ENCODE results near the gene PTPRN2.

Gene PTPRN2

DNA sequence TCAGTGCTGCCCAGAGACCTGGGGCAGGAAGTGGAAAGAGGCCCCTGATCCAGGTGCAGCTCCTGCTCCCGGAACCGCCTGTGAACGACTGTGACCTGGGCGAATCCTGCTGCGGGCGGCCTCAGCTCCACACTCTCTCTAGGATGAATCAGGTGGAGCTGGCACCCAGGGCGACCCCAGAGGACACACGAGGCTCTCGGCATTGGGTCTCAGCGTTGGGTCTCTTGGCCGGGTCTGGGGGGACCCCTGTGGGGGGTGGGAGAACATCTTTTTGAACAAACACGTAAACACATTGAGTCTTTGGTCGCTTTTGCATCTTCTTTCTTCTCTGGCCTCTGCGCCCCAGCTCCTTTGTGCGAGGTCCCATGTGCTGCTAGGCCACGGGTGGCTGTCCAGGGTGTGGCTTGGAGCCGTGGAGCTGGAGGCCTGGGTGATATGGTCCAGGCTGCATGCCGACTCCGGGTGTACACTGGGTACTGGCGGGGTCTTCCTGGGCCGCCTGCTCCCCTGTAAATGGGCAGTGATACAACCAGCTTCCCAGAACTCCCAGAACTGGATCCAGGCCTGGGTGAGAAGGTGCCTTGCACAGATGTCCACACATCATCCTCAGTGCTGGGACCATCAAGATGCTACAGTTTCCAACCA lies 815.0 kb downstream of the PTPRN2 start:
- no peak for DNase-seq

DNA sequence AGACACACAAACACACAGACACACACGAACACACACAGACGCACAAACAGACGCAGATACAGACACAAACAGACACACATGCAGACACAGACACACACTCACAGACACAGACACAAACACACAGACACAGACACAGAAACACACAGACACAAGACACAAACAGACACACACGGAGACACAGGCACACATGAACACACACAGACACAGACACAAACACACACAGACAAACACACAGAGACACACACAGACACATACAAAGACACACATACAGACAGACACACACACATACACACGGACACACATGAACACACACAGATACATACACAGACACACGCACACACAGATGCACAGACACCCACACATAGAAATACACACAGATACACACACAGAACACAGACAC lies 815.9 kb downstream of the PTPRN2 start:
- no peak for DNase-seq

DNA sequence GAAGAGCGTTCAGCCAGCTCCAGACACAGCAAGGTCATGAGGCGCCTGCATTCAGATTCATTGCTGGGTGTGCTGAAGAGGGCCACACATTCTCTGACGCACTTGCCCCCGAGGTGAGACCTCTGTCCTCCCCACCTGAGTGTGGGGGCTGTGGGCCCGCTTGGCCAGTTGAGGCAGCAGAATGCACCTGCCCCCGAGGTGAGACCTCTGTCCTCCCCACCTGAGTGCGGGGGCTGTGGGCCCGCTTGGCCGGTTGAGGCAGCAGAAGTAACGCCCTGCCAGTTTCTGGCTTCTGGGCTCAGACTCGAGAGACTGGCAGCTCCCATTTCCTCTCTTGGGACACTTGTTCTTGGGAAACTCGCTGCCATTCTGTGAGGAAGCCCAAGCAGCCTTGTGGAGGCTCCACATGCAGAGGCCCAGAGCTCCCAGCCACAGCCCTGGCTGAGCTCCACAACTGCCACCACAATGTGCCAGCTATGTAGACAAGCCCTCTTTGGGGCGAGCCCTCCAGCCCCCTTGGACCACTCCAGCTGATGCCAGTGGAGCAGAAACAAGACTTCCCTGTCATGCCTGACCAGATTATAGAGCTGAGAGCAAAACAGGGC lies 816.8 kb downstream of the PTPRN2 start:
- DNase-seq = no peak

DNA sequence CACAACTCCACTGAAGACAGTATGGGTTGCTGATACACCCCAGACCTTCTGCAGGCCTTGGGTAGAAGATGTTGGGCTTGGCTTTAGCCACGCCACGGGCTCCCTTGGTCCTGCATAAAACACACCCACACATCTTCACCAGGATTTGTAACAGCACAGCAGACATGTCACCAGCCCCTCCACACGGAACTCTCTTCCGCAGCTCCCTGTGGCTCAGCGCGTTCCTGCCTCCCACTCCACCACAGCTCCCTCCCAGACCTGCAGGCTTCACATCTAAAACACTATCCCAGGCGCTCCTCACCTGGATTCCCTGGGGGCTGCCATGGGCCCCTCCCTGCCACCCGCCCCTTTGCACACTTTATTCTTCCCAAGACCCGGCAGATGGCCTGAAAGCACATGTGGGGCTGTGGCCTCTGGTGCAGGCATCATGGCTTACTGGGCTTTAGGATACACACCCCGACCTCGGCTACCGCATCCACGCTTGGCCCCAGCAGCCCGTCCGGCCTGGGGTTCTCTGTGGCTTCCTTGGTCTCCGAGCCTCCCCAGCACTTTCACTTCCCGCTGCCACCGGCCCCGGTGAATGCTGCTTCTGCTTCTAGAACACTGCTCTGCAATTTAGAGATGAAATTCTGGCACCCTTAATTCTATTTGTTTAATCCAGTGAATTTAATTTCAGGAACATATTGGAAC lies 818.0 kb downstream of the PTPRN2 start:
- DNase-seq = no peak

DNA sequence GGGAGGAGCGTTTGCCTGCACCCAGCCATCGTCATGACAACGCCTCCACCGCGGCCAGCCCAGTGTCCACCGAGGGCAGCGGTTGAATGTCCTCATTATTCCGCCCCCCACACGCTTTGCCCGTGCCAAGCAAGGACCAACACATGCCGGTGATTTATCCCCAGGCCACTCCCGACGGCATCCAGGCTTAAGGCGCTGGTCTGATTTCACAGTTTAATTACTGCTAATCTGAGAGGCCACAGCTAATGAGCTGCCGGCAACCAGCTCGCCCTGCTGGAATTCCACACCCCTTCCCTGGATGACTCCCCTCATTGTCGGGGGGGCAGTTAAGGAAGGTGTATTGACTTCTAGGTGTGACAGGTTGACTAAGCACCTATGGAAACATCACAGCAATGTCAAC lies 818.5 kb downstream of the PTPRN2 start:
- peak; percentile 5 for DNase-seq

DNA sequence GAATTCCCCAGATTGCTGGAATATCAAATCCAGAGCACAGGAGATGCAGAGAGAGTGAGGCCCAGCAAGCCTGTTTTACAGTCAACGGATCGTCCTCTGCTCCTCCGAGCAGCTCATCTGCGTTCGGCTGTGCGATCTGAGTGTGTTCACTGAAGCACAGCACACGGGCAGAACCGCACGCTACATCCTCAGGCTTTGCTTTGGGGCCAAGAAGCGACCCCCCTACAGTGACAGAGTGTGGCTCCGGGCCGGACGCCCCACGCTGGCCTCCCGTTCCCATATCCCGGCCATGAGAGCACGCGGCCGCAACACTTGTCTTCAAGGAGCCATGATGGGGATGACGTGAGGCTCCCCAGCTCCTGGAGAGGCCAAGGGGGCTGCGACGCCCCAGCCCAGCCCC lies 819.4 kb downstream of the PTPRN2 start:
- no peak for DNase-seq

DNA sequence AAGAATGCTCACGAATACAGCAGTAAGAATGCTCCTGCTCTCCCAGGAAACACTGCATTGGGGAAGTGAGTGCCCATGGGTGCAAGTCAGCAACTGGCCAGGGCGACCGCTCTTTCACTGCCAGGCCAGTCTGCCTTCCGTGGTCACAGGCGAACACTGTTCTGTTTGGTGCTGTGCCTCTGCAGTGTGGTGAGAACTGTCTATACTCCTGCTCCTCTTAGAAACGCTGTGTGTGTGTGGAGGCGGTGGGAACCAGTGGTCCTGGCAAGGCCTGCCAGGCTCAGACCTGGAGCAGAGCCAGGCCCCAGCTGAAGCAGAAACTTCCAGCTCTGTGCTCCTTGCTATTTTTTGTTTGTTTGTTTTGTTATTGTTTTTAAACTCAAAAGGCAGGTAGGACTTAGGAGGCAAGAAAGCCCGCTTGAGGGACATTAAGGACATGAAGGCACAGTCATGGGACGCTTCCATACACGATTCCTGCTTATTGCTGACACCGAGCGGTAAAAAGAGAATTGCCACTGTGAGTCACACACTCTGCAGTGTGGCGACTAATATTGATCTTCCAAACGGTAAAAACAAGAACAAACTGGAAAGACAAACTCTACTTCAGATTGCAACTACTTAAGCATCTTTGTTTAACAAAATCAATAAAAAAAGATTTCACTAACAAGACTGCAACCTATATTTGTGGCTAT lies 820.0 kb downstream of the PTPRN2 start:
- no peak for DNase-seq

DNA sequence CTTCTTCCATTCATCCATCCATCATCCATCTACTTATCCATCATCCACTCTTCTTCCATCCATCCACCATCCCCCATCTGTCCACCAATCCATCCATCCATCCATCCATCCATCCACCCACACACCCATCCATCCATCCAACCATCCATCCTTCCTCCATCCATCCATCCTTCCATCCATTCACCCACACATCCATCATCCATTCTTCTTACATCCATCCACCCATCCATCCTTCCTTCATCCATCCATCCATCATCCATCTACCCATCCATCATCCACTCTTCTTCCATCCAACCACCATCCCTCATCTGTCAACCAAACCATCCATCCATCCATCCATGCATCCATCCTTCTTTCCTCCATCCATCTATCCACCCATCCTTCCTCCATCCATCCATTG lies 821.5 kb downstream of the PTPRN2 start:
- DNase-seq = no peak

DNA sequence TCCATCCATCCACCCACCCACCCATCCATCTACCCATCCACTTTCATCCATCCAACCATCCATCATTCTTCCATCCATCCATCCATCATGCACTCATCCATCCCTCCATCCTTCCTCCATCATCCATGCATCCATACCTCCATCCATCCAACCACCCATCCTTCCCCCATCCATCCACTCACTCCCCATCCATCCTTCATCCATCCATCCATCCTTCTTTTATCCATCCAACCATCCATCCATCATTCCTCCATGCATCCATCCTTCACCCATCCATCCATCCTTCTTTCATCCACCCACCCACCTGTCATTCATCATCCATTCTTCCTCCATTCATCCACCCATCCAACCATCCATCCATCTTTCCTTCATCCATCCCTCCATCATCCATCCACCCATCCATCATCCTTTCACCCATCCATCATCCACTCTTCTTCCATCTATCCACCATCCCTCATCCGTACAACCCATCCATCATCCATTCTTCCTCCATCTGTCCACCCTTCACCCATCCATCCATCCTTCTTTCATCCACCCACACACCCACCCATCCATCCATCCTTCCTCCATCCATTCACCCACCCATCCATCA lies 822.6 kb downstream of the PTPRN2 start:
- DNase-seq = no peak

DNA sequence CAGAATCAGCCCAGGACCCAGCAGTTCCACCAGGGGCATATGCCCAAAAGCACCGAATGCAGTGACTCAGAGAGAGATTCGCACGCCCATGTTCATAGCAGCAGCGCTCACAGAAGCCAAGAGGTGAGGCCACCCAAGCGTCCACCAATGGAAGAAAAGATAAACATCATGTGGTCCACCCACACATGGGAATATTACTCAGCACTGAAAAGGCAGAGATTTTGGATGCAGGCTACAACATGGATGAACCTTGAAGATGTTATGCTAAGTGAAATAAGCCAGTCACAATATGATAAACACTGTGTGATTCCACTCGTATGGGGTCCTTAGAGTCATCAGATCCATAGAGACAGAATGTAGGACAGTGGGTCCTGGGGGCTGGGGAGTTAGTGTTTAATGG lies 823.4 kb downstream of the PTPRN2 start:
- DNase-seq = no peak

DNA sequence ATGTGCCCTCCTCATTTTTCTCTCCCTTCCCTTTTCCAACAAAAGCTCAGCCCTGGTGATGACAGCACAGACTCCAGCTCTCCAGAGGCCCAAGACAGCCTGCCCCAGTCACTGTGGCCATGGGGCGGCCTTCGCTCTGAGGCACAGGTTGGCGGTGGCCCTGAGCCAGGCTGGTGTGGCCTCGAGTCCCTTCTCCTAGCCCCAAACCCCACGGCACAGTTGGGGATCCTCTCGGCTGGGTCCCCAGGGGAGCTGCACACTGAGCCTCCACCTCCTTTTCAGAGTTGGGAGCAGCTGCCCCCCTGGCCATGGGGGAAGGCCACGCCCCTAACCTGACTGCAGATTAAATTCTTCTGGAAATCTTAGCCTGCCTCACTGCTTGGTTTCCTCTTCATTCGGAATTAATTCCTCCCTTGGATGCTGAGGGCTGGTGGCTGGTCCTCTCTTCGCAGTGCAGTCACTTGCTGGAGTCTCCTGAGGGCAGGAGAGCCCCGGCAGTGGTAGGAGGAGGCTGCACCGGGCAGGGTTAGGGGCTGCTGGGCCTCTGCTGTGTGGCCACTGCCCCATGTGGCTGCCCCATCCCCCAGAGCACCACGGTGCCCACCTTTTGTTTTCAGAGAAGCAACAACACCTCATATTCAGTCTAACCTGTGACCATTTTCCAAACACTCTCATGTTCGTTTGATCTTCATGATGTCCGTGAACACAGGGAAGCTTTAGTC lies 824.2 kb downstream of the PTPRN2 start:
- no peak for DNase-seq

DNA sequence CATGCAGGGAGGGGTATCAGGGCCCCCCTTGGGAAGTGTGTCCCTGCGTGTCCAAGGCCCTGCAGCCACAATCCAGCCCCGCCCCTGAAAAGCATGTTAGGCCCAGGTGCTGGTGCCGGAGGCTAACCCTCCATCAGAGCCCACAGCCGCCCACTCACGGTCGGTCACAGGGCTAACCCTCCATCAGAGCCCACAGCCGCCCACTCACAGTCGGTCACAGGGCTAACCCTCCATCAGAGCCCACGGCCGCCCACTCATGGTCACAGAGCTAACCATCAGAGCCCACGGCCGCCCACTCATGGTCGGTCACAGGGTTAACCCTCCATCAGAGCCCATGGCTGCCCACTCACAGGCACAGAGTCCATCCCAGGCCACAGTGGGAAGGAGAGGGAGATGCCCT lies 824.8 kb downstream of the PTPRN2 start:
- DNase-seq = no peak

DNA sequence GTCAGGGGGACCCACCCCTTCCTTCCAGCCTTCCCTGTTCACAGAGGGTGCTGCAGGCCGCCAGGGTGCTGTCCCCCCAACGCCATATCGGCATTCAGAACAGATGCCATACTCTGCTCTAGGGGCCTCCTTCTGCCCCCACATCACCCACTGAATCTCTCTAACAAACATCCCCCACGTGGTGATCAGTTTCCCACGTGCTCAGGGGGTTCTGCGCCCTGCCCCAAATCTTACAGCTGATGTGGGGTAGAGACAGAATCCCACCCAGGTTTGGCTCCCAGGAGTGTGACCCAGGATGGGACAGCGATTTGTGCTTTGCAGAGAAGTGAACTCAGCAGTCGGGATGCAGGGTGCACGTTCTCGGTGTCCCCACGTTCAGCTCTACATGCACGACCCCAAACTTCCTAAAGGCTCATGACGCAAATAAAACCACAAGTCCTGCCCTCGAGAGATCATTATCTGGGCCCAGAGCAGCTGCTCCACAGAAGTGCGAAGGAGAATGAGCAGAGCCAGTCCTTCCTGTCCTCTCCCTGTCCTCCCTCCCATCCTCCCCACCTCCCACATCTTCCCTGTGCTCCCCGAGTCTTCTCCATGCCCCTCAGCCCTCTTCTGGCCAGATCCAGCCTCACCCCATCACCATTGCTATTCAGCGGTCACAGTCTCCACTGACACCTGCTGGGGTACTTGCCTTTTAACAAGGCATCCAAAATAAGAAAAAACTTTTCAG lies 827.5 kb downstream of the PTPRN2 start:
- DNase-seq = no peak

DNA sequence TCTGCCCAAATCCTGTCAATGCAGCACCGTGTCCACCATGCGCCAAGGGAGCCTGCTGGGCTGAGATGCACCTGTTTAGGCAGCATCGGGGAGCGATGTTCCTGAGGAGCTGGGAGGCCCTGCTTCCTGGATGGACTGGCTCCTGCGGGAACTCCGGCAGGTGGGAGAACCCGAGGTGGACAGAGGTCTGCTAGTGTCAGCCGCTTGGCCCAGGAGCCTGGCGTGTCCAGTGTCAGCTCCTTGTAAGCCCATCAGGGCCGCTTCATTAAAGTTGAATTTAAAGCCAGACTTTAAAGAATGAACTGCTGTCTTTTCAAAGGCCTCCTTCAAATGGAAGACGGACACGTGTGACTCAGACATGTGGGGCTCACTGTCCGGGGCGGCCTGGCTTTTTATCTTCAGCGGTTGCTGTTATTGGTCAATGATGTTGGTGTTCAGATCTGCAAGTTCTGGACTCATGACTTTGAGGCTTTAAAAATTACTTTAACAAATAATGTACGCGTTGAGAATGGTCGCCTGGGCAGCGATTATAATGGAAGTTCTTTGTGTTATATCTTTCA lies 828.3 kb downstream of the PTPRN2 start:
- no peak for DNase-seq

DNA sequence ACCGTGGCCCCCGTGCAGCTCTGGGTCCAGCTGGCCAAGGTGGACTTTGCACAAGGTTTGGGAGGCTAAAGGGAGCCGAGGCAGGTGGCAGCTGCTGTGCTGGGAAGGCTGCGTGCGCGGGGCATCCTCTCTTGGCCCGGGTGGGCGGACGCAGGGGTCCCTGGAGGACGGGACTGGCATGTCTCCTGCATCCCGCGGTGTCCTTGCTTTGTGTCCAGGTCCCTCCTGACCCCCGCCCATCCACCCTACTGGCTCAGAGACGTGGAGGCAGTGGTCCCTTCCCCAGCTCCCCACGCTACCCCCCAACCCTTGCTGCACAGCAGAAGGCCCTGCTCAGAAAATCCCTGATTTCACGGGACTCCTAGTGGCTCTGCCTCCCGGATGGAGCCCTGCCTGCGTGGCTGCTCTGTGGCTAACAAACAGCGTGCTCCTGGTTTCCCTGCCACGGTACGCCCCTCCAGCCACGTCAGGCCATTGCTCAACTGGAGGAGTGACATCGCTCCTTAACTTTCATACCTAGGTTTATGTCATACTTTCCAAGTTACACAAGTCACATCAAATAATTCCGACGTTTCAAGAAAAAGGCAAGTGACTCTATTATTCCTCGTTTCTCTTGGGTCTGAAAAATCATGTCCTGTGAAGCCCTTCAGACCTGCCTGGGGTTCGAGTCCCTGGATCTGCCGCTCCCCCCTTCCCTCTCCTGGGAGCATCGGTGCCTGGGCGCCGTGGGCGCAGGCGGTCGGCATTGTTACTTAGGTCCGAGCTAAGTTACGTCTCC lies 829.0 kb downstream of the PTPRN2 start:
- no peak for DNase-seq

DNA sequence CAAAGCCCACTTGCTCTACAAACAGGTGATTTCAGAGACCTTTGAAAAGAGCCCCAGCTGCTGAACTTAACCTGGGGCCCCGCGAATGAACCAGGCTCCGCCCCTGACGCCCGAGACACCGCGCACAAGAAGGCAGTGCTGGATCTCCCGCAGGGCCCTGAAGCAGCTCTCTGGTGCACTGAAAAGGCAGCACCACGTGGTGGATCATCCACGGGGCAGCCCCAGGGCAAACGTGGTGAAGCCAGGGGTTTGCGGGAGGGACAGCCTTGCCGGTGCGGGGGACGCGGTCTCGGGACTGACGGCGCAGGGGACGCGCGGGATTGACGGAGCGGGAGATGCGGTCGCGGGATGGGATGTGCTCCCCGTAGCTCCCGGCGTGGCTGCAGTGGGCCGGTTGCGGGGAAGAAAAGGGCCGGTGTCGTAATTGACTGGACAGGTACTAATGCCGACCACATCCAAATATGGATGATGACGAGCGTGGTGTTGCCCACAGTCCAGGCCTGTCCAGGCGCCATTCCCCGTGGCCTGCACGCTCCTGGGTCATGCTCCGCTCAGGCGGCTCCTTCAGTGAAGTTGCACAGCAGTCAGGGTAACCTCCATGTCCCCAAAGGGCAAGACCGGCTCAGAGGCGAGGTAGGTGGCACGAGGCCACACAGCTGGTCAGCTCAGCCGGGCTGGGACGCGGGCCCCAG lies 829.7 kb downstream of the PTPRN2 start:
- DNase-seq = no peak

DNA sequence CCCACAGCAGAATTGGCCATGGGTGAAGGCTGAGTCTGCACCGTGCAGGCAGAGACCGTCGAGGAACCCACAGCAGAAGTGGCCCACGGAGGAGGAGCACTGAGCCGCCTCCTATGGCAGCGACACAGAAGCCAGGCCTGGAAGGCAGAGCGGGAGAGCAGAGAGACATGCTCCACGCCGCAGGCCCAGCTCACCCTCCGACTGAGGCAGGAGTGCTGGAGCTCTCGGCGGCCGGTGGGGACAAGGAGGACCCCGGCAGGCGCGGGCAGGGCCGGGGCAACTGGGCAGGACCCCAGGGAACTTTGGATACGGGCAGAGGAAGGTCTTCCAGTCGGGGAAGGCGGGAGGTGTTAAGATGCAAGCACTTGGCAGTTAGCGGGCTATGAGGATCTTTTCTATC lies 830.4 kb downstream of the PTPRN2 start:
- no peak for DNase-seq

DNA sequence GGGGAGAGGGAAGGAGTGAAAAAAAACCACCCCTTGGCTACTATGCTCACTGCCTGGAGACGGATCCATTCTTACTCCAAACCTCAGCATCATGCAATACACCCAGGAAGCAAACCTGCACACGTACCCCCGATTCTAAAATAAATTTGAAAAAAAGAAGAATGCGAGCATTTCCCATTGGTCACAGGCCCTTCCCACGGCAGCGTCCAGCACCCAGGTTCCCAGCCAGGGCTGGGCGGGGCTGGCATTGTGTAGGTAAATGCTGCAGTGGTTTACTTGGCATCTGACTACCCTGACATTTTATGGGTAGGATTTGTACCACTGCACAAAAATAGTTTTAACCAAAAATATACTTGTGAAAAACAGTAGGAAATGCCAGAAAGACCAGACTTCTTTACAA lies 831.9 kb downstream of the PTPRN2 start:
- DNase-seq = no peak

DNA sequence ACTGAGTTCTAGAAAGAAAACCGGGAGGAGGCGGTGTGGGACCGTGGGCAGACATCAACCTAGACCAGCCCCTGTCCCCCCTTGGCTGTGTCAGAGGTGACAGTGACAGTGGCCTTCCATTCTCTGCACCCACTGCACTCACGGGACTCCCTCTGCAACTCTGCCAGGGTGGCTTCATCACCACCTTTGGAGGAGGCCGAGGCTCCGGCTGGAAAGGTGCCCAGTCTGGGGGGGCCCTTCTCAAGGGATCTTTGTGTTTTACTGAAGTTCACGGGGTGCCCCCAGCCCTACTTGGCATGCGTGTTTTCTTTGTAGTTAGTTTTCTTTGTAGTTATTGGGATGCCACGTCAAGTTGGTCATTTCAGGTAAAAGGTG lies 833.2 kb downstream of the PTPRN2 start:
- no peak for DNase-seq

DNA sequence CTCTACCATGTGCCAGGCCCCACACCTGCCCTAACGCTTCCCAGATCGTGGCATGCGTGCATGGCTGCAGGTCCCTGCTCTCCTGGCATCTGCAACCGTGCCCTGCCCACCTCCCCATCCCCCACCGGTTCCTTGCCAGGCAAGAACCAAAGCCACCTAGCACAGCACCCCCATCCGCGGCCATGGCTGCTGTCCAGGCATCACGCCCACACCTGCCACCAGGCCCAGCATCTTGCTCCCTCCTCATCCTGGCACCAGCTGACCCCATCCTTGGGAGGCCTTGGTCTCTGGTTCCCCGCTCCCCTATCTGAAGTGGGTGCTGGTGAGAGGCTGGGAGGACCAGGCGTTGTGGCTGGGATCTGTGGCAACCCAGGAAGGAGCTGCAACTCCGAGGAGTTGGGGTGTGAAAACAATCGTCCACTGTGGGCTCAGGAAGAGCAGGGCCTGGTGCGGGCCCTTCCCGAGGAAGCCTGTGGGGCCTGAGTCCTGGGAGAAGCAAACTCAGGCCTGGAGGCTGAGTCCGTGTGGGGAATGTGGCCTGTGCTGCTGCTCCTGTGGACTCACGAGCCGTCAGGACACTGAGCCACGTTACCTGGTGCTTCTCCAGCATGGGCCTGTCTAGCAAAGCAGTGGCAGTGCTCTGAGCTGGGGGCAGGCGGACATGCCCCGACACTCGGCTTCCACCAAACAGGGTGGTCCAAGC lies 833.8 kb downstream of the PTPRN2 start:
- no peak for DNase-seq
